CD4-positive, alpha-beta memory T cell (primary cell): Measurements from ENCODE around the gene CBL. TPM values are rescaled to one million over a fixed set of nuclear protein-coding genes. Genes with fewer than 3 reads are reported as not detected.
"Not testable (repeated sequence)": the region's sequence is repeated elsewhere in the genome, so short reads cannot be mapped to it uniquely, and the experiment has no call there.

Source experiments
- CTCF ChIA-PET: fragments of 350-600 bp; sonication (Branson Sonifier 250); formaldehyde crosslinking; loops from one replicate; lab custom pipeline; 2021; ENCODE audit warnings: inconsistent platforms; ENCODE audit not compliant: partially characterized antibody; lab: Charles Lee
- POLR2A ChIA-PET: fragments of 350-600 bp; sonication (Branson Sonifier 250); formaldehyde crosslinking; loops from one replicate; lab custom pipeline; 2021; ENCODE audit not compliant: partially characterized antibody; lab: Charles Lee
- DNase-seq, 5 donors: peaks; one replicate each; pipeline versions ENCODE4 v3.0.0 to v3.0.0-alpha.2; 2020 to 2022; ENCODE audit warnings: mixed read lengths in 1 of 5
- H3K27ac ChIP-seq: one replicate; pipeline ENCODE4 v1.7.0; 2013; ENCODE audit warnings: low read depth, low read length
- H3K27me3 ChIP-seq: 2 replicates; pipeline ENCODE4 v1.7.0; 2013; ENCODE audit warnings: mild to moderate bottlenecking, low read length, moderate library complexity; ENCODE audit not compliant: insufficient read depth
- H3K36me3 ChIP-seq: 2 replicates; pipeline ENCODE4 v1.7.0; 2013; ENCODE audit warnings: mild to moderate bottlenecking, low read length, moderate library complexity; ENCODE audit not compliant: insufficient read depth
- H3K4me1 ChIP-seq: 2 replicates; pipeline ENCODE4 v1.7.0; 2013; ENCODE audit warnings: mild to moderate bottlenecking, low read length, moderate library complexity; ENCODE audit not compliant: insufficient read depth
- H3K4me3 ChIP-seq, 2 donors: one replicate each; pipeline ENCODE4 v1.7.0; 2013; ENCODE audit warnings: low read length in 2 of 2, mild to moderate bottlenecking in 1 of 2
- H3K9me3 ChIP-seq, 2 donors: one replicate each; pipeline ENCODE4 v1.7.0; 2013; ENCODE audit warnings: low read length in 2 of 2, control low read depth in 1 of 2; ENCODE audit not compliant: control insufficient read depth in 1 of 2
- H3K27ac Mint-ChIP-seq, 7 donors: one replicate each; pipeline ENCODE4 v1.8.0; 2020 to 2021; ENCODE audit warnings: mixed read lengths in 7 of 7, mild to moderate bottlenecking in 6 of 7, inconsistent platforms in 3 of 7, moderate library complexity in 3 of 7
- H3K27me3 Mint-ChIP-seq, 2 donors: one replicate each; pipeline ENCODE4 v1.8.0; 2020 to 2021; ENCODE audit warnings: mixed read lengths in 2 of 2
- H3K36me3 Mint-ChIP-seq, 2 donors: one replicate each; pipeline ENCODE4 v1.8.0; 2020 to 2021; ENCODE audit warnings: mixed read lengths in 2 of 2, inconsistent platforms in 1 of 2, mild to moderate bottlenecking in 1 of 2
- H3K4me1 Mint-ChIP-seq, 4 donors: one replicate each; pipeline ENCODE4 v1.8.0; 2020 to 2021; ENCODE audit warnings: mixed read lengths in 4 of 4, mild to moderate bottlenecking in 1 of 4
- H3K4me3 Mint-ChIP-seq, 8 donors: one replicate each; pipeline ENCODE4 v1.8.0; 2020 to 2021; ENCODE audit warnings: mixed read lengths in 8 of 8, mild to moderate bottlenecking in 7 of 8, moderate library complexity in 6 of 8, inconsistent platforms in 3 of 8
- H3K9me3 Mint-ChIP-seq, 8 donors: one replicate each; pipeline ENCODE4 v1.8.0; 2020 to 2021; ENCODE audit warnings: mixed read lengths in 8 of 8, mild to moderate bottlenecking in 5 of 8, inconsistent platforms in 3 of 8, moderate library complexity in 1 of 8
- intact Hi-C: fragments of 100-400 bp; cut with micrococcal nuclease; formaldehyde crosslinking; loops from one replicate; pipeline ENCODE4 v1.15.1; 2023
- polyA plus RNA-seq, 2 donors: library from polyadenylated mRNA; unstranded; fragments of 300-500 nt; fragmentation: Illumina TruSeq; gene quantifications; one replicate each; pipeline ENCODE4 v1.2.3, GENCODE V29; 2021
- total RNA-seq, 2 experiments: library from RNA; stranded (reverse); gene quantifications; one replicate each; pipeline ENCODE4 v1.2.3, GENCODE V29; 2021

Gene CBL
- total and polyA plus RNA-seq, 4 experiments from 2014 or later = 3.6 to 39.8 (median 27.6) TPM

DNA sequence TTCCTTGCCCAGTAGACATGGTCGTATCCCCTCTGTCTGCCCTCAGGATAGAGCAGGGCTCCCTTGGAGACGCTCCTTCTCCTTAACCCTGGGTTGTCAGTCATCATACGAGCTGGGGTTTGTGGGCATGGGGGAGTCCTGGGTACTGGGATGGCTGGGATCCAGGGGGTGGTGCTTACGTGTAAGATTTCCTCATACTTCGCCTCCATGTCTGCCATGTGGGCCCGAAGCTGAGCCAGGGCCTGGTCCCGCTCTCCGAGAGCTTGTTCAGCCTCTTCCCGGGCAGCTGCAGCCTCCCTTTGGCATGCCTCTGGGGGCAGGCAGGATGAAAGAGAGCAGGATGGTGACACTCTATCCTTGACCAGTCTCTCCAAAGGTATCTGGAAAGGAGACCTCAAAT lies 15.6 kb upstream of the CBL start:
- Mint-ChIP-seq H3K27ac (no peak overlapping the region), H3K4me1 (no peaks in the 10 kb centered on the region), H3K36me3 (no peaks in the 10 kb centered on the region), H3K9me3 (peaks cover 0 to 2% (median 0%) of the 10 kb centered on the region in 8 donors), H3K27me3 (peaks cover 0 to 1% of the 10 kb centered on the region in 2 donors), H3K4me3 (no peak overlapping the region)
- ChIA-PET POLR2A (interaction anchor here (1.2 kb wide), 1 partner anchor 15 kb away, joined by 3 read pairs; no protein-coding TSS in a partner anchor), CTCF (interaction anchor here (1.1 to 1.5 kb wide), 6 partner anchors 11 to 131 kb away, joined by 3 to 6 read pairs (median 4); partner anchors contain the start of gene CBL)
- H3K36me3 ChIP-seq = no peaks in the 10 kb centered on the region
- intact Hi-C loops = loop anchor here (10.0 kb wide), 1 partner anchor 46 kb away; the partner anchor contains the start of gene ABCG4
- no peaks in the 10 kb centered on the region for H3K9me3 ChIP-seq
- H3K4me1 ChIP-seq = no peaks in the 10 kb centered on the region
- H3K4me3 ChIP-seq = no peak overlapping the region
- H3K27me3 ChIP-seq = no peaks in the 10 kb centered on the region
- H3K27ac ChIP-seq = no peak overlapping the region
- DNase-seq = no peak

DNA sequence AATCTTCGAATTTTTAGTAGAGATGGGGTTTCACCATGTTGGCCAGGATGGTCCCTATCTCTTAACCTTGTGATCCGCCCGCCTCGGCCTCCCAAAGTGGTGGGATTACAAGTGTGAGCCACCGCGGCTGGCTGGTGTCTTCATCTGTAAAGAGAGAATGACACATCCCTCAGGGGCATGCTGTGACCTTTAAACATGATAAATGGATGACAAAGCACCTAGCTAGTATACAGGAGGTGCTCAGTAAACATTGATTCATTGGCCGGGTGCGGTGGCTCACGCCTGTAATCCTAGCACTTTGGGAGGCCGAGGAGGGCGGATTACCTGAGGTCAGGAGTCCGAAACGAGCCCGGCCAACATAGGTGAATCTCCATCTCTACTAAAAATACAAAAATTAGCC lies 14.9 kb upstream of the CBL start:
- not testable (repeated sequence) for H3K27ac Mint-ChIP-seq, H3K27ac ChIP-seq, H3K4me1 Mint-ChIP-seq, H3K36me3 ChIP-seq, H3K4me1 ChIP-seq, H3K36me3 Mint-ChIP-seq, H3K4me3 ChIP-seq, H3K9me3 ChIP-seq, H3K27me3 Mint-ChIP-seq, DNase-seq, H3K27me3 ChIP-seq, H3K9me3 Mint-ChIP-seq, H3K4me3 Mint-ChIP-seq
- POLR2A ChIA-PET = interaction anchor here (0.8 to 1.4 kb wide), 2 partner anchors 15 to 22 kb away, joined by 3 read pairs; partner anchors contain the start of gene CBL
- CTCF ChIA-PET = interaction anchor here (1.0 to 1.6 kb wide), 7 partner anchors 12 to 130 kb away, joined by 3 to 6 read pairs (median 3); partner anchors contain the start of genes CBL and VPS11
- intact Hi-C loops = loop anchor here (10.0 kb wide), 1 partner anchor 46 kb away; the partner anchor contains the start of gene ABCG4

DNA sequence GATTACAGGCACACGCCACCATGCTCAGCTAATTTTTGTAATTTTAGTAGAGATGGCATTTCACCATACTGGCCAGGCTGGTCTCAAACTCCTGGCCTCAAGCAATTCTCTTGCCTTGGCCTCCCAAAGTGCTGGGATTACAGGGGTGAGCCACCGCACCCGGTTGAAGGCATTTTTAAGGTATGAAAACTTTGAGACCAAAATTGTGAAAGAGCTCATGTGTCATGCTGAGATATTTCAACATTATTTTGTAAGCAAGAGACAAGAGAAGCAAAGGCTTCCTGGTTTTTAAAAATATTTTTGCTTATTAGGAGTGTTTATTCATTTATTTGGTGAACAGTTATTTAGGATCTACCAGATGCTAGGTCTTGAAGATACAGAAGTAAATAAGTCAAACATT lies 14.0 kb upstream of the CBL start:
- Mint-ChIP-seq H3K36me3 (no peaks in the 10 kb centered on the region), H3K27me3 (peaks cover 0 to 3% of the 10 kb centered on the region in 2 donors), H3K9me3 (peaks cover 0 to 2% (median 0%) of the 10 kb centered on the region in 8 donors), H3K4me1 (peaks cover 0 to 6% (median 3%) of the 10 kb centered on the region in 4 donors), H3K4me3 (no peak overlapping the region), H3K27ac (no peak overlapping the region)
- intact Hi-C loops = loop anchor here (10.0 kb wide), 1 partner anchor 47 kb away; the partner anchor contains the start of gene ABCG4
- Histone ChIP-seq H3K27ac (no peak overlapping the region), H3K36me3 (no peaks in the 10 kb centered on the region), H3K27me3 (no peaks in the 10 kb centered on the region), H3K4me3 (no peak overlapping the region), H3K4me1 (no peaks in the 10 kb centered on the region), H3K9me3 (no peaks in the 10 kb centered on the region)
- ChIA-PET POLR2A (interaction anchor here (0.8 to 1.4 kb wide), 2 partner anchors 14 to 23 kb away, joined by 3 read pairs; partner anchors contain the start of gene CBL), CTCF (interaction anchor here (1.0 to 1.6 kb wide), 3 partner anchors 11 to 125 kb away, joined by 3 to 4 read pairs (median 3); partner anchors contain the start of gene VPS11)
- DNase-seq = no peak

DNA sequence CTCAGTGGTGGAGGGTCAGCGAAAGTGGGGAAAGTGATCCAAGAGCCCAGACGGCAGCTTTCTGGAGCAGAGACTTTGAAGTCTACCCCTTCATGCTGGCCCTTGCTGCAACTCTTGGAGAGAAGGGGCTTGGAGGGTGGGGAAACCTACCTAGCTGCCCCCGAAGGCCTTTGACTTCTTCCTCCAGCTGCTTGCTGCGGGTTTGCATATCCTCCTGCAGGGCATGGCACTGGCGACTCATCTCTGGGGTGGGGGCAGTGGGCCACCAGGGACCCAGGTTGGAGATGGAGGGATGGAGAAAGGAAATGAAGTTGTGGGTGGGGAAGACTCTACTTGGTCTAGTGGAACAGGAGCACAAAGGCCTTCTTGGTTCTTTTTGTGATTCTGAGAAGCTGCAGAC lies 13.1 kb upstream of the CBL start:
- CTCF ChIA-PET = interaction anchor here (1.6 kb wide), 1 partner anchor 10 kb away, joined by 4 read pairs; no protein-coding TSS in a partner anchor
- intact Hi-C loops = loop anchor here (10.0 kb wide), 1 partner anchor 48 kb away; the partner anchor contains the start of gene ABCG4

DNA sequence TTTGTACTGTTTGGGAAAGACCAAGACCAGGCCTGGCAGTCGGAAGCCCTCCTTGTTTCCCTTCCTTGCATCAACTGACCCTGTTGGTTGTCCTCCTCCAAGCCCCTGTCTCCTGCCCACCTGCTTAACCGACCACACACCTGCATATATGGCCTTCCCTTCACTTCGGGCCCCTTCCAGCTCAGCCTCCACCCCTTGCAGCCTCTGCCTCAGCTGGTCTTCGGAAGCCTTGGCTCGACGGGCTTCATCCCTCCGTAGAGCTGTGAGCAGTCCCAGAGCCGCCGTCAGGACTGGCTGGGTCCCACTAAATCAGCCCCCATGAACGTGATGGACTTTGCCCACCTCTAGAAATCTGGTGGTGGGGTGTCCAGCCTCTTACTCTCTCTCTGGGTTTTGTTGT lies 12.5 kb upstream of the CBL start:
- peaks cover 0 to 2% (median 0%) of the 10 kb centered on the region in 8 donors for H3K9me3 Mint-ChIP-seq
- intact Hi-C loops = loop anchor here (10.0 kb wide), 1 partner anchor 49 kb away; the partner anchor contains the start of gene ABCG4
- H3K27me3 Mint-ChIP-seq = peaks cover 0 to 1% of the 10 kb centered on the region in 2 donors
- Histone ChIP-seq H3K27ac (no peak overlapping the region), H3K9me3 (no peaks in the 10 kb centered on the region), H3K27me3 (no peaks in the 10 kb centered on the region), H3K36me3 (no peaks in the 10 kb centered on the region), H3K4me3 (no peak overlapping the region), H3K4me1 (no peaks in the 10 kb centered on the region)
- DNase-seq = no peak
- no peaks in the 10 kb centered on the region for H3K36me3 Mint-ChIP-seq
- H3K27ac Mint-ChIP-seq = no peak overlapping the region
- no peak overlapping the region for H3K4me3 Mint-ChIP-seq
- peaks cover 0 to 6% (median 3%) of the 10 kb centered on the region in 4 donors for H3K4me1 Mint-ChIP-seq
- ChIA-PET POLR2A (no interaction called here), CTCF (interaction anchor here (1.3 to 1.8 kb wide), 2 partner anchors 10 to 130 kb away, joined by 3 to 5 read pairs; no protein-coding TSS in a partner anchor)

More for the DNA sequence above, 13.1 kb upstream of the CBL start:
- H3K27me3 ChIP-seq = no peaks in the 10 kb centered on the region
- H3K36me3 ChIP-seq = no peaks in the 10 kb centered on the region
- peaks cover 0 to 3% of the 10 kb centered on the region in 2 donors for H3K27me3 Mint-ChIP-seq
- H3K4me3 Mint-ChIP-seq = no peak overlapping the region
- H3K9me3 Mint-ChIP-seq = peaks cover 0 to 2% (median 0%) of the 10 kb centered on the region in 8 donors
- H3K36me3 Mint-ChIP-seq = no peaks in the 10 kb centered on the region
- DNase-seq = no peak
- H3K4me3 ChIP-seq = no peak overlapping the region
- POLR2A ChIA-PET = interaction anchor here (1.4 kb wide), 1 partner anchor 24 kb away, joined by 3 read pairs; no protein-coding TSS in a partner anchor
- H3K27ac Mint-ChIP-seq = no peak overlapping the region
- H3K9me3 ChIP-seq = no peaks in the 10 kb centered on the region
- peaks cover 0 to 6% (median 3%) of the 10 kb centered on the region in 4 donors for H3K4me1 Mint-ChIP-seq
- H3K4me1 ChIP-seq = no peaks in the 10 kb centered on the region
- no peak overlapping the region for H3K27ac ChIP-seq

DNA sequence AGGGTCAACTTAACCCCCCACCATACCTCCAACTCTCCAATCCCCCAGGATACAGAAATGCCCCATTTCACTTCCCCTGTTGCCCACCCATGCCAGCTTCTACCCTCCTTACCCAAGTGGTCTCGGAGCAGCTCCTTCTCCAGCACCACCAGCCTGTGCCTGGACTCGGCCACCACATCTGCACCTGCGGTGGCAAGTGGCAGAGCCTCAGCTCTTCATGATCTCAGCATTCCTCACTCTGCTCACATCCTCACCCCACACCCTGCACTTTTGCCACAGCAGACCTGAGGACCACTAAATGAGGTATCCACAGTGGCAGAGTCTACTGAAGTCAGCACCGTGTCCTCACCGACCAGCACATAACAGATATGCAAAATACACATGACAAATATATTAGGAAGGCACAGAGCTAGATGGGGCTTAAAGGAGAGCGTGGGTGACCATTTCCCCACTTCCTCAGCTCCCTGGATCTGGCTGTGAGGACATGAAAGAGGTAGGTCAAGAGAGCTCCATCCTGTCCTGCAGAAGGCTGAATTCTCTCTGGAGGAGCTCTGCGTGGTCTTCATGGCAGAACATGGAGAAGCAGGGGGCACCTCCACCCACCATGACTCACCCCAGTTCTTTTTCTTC lies 11.2 kb upstream of the CBL start:
- Mint-ChIP-seq H3K27me3 (peaks cover 0 to 1% of the 10 kb centered on the region in 2 donors), H3K9me3 (no peaks in the 10 kb centered on the region), H3K36me3 (no peaks in the 10 kb centered on the region), H3K4me1 (peaks cover 0 to 6% (median 3%) of the 10 kb centered on the region in 4 donors), H3K4me3 (no peak overlapping the region), H3K27ac (no peak overlapping the region)
- no peak for DNase-seq
- CTCF ChIA-PET = interaction anchor here (0.6 to 2.9 kb wide), 15 partner anchors 11 to 1502 kb away, joined by 3 to 18 read pairs (median 4); partner anchors contain the start of genes CBL, NLRX1 and VPS11
- no peak overlapping the region for H3K4me3 ChIP-seq
- no peaks in the 10 kb centered on the region for H3K4me1 ChIP-seq
- POLR2A ChIA-PET = interaction anchor here (1.4 kb wide), 1 partner anchor 100 kb away, joined by 4 read pairs; a partner anchor contains a TSS
- intact Hi-C loops = loop anchor here (10.0 kb wide), 1 partner anchor 50 kb away; the partner anchor contains the start of gene ABCG4
- no peak overlapping the region for H3K27ac ChIP-seq
- H3K9me3 ChIP-seq = no peaks in the 10 kb centered on the region
- H3K27me3 ChIP-seq = no peaks in the 10 kb centered on the region
- H3K36me3 ChIP-seq = no peaks in the 10 kb centered on the region
